ENCODE measurements around the gene NPBWR2. TPM values are rescaled to one million over a fixed set of nuclear protein-coding genes. Genes with fewer than 3 reads are reported as not detected.

NPBWR2 gene, protein sequence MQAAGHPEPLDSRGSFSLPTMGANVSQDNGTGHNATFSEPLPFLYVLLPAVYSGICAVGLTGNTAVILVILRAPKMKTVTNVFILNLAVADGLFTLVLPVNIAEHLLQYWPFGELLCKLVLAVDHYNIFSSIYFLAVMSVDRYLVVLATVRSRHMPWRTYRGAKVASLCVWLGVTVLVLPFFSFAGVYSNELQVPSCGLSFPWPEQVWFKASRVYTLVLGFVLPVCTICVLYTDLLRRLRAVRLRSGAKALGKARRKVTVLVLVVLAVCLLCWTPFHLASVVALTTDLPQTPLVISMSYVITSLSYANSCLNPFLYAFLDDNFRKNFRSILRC
- total RNA-seq, result not detected in 2 replicates

DNA sequence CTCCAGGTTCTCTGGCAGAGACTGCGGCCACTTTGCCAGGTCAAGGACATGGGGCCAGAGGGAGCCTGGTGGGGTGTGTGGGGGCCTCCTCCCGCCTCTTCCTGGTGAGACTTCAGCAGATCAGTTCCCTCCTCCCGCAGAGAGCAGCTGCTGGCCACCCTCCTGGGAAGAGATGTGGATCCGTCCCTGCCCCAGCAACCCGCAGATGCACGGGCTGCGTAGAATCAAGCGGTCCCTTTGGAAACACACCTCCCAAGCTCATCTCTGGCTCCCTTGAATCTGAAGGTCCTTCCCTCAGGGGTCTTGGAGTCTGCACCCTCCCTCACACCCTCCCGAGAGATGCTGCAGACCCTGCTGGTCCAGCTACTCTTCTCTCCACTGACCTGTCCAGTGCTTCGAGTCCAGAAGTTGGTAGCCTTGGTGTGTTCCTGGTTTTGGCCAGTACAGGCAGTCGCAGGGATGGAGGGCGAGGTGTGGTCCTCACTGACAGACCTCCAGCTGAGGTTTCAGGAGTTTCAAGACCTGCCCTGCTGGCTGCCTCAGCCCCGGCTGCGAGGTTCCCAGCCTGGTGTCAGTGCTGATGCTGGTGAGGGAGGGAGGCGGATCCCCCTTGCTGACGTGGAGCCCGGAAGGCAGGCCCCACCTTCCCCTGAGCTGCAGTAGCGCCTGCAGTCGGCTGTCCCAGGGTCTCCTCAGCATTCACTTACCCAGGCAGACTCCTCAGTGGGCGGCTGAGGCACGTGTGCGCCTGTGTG, at the start of gene NPBWR2:
TSS of gene NPBWR2 (minus strand) at position 585 of the 755 bp plus-strand sequence. CDS start 734 bp downstream, outside the sequence.

DNA sequence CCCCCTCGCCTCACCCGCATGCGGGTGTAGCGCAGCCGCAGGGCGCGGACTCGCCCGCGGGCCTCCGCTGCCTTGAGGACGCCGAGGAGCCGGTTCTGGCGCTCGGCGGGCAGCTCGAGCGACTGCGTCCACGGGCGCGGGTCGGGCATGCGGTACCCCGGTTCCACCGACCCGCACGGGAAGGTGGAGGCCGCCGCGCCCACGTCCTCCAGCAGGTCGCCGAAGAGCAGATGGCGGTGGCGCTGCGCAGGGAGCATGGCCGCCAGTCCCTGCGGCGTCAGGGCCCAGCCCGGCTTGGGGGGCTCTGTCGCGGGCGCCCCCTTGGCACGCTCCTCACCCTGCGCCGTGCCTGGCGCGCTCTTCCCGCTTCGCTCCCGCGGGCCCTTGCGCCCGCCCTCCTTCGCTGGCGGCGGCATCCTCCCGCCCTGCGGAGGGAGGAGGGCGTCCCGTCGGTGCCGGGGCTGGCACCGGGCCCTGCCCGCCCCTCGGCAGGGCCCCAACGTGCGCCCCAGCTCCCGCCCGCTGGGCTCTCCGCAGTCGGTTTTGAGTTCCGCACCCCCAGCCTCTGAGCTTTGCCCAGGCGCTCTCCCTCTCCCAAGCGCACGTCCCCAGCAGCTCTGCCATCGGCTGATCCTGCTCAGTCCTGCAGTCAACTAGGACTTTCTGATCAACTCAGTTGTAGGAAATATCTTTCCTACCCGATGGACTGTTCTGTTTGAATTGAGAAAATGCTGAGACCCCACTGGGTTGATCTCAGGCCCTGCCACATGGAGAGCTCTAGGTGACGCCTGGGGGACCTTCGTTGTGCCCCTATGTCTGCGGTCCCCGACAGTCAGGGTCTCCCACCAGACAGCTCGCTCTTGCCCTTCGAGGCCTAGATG, 23.3 kb downstream of the NPBWR2 start, which contains the start of gene LKAAEAR1:
TSS of gene LKAAEAR1 (minus strand) at position 595 of the 881 bp plus-strand sequence. CDS start at position 416, 179 bp downstream.

DNA sequence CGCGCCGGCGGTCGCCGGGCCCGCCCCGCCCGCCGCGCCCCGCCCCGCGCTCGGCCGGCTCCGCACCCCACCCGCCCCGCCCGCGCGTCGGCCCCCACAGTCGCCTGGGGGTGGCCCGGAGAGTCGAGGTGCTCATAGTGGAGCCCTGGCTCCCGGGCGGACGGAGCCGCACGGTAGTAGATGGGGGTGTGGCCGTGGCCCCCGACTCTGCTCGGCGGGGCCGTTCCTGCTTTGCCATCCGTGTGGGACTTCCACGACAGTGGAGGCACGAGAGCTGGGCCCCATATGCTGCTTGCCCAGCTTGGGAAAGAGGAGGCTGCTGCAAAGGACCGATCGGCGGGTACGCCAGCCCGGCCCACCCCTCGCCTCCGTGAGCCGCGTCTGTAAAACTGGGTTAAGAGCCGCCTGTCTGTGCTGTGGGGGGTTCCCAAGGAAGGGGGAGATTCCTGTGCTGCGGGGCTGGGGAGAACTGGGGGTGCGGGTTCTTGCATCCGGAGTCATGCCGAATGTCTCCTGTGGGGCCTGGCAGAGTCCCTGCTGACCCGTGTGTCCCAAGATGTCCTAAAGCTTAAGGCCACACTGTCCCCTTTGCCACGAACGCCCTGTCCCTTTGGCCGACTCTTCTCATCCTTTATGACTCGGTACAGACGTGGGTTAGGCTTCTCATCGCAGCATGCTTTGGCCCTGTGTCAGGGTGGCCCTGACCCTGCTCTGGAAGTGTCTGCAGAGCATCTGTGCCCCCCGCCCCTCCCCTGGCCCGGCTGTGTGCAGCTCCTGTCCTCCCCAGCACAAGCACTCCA, 27.2 kb downstream of the NPBWR2 start, which contains the start of gene OPRL1:
TSS of gene OPRL1 (plus strand) at position 70 of the 800 bp plus-strand sequence. CDS start 12,639 bp downstream, outside the sequence.

DNA sequence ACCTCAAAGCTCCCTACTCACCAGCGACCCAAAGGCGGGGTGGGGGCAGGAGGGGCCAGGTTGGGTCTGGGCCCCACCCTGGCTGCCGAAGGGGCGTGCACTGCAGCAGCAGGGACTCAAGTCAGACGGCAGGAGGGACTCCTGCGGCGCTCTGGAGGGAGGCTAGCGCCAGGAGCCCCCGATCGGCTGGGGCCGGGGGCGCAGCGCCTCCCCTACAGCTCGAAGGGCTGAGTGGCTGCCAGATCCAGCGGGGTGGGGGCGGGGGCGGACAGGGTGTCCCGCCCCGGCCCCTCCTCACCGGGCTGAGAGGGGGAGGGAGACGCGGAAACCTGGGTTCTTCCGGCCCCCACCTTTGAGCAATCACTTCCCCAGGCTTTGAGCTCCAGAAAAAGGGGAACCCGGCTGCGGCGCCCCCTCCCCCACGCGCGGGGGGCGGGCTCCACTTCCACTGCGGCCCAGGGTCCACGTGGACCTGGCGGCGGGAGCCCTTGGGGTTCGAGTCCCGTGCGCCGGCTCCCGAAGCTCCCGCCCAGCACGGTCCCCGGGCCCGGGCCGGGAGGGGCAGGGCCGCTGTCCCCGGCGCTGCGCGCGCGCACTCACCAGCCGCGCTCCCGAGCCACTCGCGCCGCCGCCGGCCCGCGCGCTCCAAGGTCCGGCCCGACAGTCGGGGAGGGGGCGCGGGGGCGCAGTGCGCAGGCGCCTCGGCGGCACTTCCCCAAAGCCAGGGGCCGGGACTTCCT, 27.9 kb downstream of the NPBWR2 start, which contains the start of gene RGS19:
TSS of gene RGS19 (minus strand) at position 246 of the 740 bp plus-strand sequence. CDS start 2,632 bp downstream, outside the sequence.

DNA sequence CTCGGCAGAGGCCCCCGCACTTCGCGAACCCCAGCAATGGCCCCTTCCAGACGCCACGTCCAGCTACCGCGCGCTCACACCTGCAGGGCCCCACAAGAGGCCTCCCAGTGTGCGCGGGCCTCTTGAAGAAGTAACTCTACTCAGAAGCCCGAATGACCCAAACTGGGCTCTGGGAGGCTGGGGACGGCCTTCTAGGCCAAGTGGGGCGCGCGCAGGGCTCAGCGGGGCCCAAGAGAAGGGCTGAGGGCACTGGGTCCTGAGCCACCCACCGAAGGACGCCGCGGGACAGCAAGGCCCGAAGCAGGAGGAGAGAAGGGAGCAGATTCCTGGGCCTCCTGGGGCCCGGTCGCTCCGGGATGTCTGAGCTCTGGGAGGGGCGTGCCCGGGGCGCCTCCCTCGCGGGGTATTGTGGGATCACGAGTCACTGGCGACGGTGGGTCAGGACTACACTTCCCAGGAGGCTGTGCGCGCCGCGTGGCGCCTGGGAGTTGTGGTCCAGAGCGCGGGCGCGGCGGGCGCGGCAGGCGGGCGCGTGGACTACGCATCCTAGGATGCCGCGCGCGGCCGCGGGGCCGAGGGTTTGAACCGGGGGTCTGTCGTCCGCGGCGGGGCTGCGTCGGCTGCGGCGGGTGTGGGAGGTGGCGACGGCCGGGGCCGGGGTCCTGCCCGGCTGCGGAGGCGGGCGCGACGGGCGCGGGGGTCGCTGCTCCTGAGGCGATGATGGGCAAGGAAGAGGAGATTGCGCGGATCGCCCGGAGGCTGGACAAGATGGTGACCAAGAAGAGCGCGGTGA, 44.6 kb downstream of the NPBWR2 start, which contains the start of gene TCEA2:
TSS of gene TCEA2 (plus strand) at position 603 of the 793 bp plus-strand sequence. CDS start at position 718, 115 bp downstream.

Other genes starting within 250 kb of the NPBWR2 start
- gene ABHD16B, start 246.1 kb downstream of the NPBWR2 start, total RNA-seq, result not detected in 2 replicates
- gene TPD52L2, start 242.3 kb downstream of the NPBWR2 start, total RNA-seq, result 192 and 206 TPM in 2 replicates
- gene DNAJC5, start 212.4 kb downstream of the NPBWR2 start, total RNA-seq, result 38.6 and 43.4 TPM in 2 replicates
- gene UCKL1, start 151.1 kb downstream of the NPBWR2 start, total RNA-seq, result 23.4 and 27.1 TPM in 2 replicates
- 7.1 and 8.6 TPM in 2 replicates for gene ZNF512B, start 137.6 kb downstream of the NPBWR2 start, total RNA-seq
- gene SAMD10, start 127.9 kb downstream of the NPBWR2 start, total RNA-seq, result 1.4 and 2.1 TPM in 2 replicates
- gene PRPF6, start 126.4 kb downstream of the NPBWR2 start, total RNA-seq, result 41.5 and 43.6 TPM in 2 replicates
- gene C20orf204, start 71.4 kb downstream of the NPBWR2 start, total RNA-seq, result under 0.01 TPM in 1 of 2 replicates, not detected in the other
- 0.29 TPM in 1 of 2 replicates, not detected in the other for gene SOX18, start 57.9 kb downstream of the NPBWR2 start, total RNA-seq
- 4.8 and 17.3 TPM in 2 replicates for gene TCEA2, start 44.4 kb downstream of the NPBWR2 start, total RNA-seq
- gene RGS19, start 28.0 kb downstream of the NPBWR2 start, total RNA-seq, result 7.5 and 20.2 TPM in 2 replicates
- 3.2 and 3.5 TPM in 2 replicates for gene OPRL1, start 27.5 kb downstream of the NPBWR2 start, total RNA-seq
- not detected in 2 replicates for gene LKAAEAR1, start 23.2 kb downstream of the NPBWR2 start, total RNA-seq
- gene MYT1, start 56.9 kb upstream of the NPBWR2 start, total RNA-seq, result not detected in 2 replicates
- 35.2 and 56.9 TPM in 2 replicates for gene PCMTD2, start 148.2 kb upstream of the NPBWR2 start, total RNA-seq

Data from myometrial cell (primary cell).